NB4 (cell line): ENCODE measurements around the gene DRC3.
"Not testable (repeated sequence)": the region's sequence is repeated elsewhere in the genome, so short reads cannot be mapped to it uniquely, and the experiment has no call there.

Source experiments
- DNase-seq: peaks from one replicate; pipeline ENCODE4 v3.0.0; 2010; ENCODE audit warnings: low read depth
- H3K4me3 ChIP-seq: one replicate; pipeline ENCODE4 v1.5.1; 2011; ENCODE audit warnings: mild to moderate bottlenecking, low read depth, low read length, moderate library complexity
- CTCF ChIP-seq: IDR thresholded peaks from one replicate; pipeline ENCODE4 v1.5.1; 2012; ENCODE audit warnings: low read depth, low read length
- MAX ChIP-seq: IDR thresholded peaks from 2 replicates; pipeline ENCODE4 v1.6.1; 2011; ENCODE audit warnings: low read depth, low read length
- MYC ChIP-seq: IDR thresholded peaks from 2 replicates; pipeline ENCODE4 v1.6.1; 2011; ENCODE audit warnings: low read depth, low read length
- POLR2A ChIP-seq: IDR thresholded peaks from 2 replicates; pipeline ENCODE4 v1.6.1; 2011; ENCODE audit warnings: mild to moderate bottlenecking; ENCODE audit not compliant: insufficient read length; ENCODE audit errors: extremely low read depth

Gene DRC3

GRCh38 chr17:17993366-17993765 lies 20.7 kb downstream of the DRC3 start:
- TF ChIP-seq CTCF (no peak), MAX (no peak), MYC (no peak), POLR2A (no peak)
- no peak overlapping the region for H3K4me3 ChIP-seq

GRCh38 chr17:17993852-17994251 lies 21.2 kb downstream of the DRC3 start:
- DNase-seq = no peak
- TF ChIP-seq CTCF (no peak), POLR2A (no peak), MYC (no peak), MAX (no peak)
- H3K4me3 ChIP-seq = no peak overlapping the region

More at GRCh38 chr17:17993366-17993765, 20.7 kb downstream of the DRC3 start:
- no peak for DNase-seq

DNA sequence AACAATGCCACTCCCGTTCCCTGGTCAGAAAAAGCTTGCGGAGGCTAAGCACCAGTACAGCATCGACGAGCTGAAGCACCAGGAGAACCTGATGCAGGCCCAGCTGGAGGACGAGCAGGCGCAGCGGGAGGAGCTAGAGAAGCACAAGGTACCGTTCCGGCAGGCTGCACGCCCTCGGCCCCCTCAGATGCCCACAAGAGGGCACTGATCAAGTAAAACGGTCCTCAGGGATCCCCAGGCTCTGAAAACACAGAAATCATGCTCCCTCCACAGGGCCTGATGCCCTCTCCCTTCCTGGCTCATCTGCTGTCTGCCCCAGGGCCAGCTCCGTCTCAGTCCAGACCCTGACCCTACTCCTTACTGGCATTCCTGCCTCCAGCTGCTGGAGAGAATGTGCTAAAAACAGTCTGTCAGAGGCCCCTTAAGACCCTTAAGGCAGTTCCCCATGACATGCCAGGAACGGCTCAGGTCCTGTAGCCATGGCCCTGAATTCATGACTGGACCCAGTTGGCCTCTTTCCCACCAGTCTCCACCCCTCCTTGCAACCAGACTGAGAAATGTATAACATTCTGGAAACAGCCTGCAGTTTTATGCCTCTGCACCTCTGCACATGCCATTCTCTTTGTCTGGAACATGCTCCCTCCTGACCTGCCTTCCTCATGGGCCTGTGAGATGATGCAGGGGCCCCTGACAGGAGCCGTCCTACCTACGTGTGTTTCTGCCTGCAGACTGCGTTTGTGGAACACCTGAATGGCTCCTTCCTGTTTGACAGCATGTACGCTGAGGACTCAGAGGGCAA lies 21.8 kb downstream of the DRC3 start:
- TF ChIP-seq CTCF (peak; percentile 51), MYC (no peak)
- peak; percentile 51 for DNase-seq
- H3K4me3 ChIP-seq = no peak overlapping the region

DNA sequence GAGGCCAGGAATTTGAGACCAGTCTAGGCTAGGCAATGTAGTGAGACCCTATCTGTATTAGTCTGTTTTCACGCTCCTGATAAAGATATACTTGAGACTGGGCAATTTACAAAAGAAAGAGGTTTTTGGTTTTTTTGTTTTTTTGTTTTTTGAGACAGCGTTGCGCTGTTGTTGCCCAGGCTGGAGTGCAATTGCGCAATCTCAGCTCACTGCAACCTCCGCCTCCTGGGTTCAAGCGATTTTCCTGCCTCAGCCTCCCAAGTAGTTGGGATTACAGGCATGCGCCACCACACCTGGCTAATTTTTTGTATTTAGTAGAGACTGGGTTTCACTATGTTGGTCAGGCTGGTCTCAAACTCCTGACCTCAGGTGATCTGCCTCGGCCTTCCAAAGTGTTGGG lies 23.2 kb downstream of the DRC3 start:
- not testable (repeated sequence) for DNase-seq, H3K4me3 ChIP-seq

DNA sequence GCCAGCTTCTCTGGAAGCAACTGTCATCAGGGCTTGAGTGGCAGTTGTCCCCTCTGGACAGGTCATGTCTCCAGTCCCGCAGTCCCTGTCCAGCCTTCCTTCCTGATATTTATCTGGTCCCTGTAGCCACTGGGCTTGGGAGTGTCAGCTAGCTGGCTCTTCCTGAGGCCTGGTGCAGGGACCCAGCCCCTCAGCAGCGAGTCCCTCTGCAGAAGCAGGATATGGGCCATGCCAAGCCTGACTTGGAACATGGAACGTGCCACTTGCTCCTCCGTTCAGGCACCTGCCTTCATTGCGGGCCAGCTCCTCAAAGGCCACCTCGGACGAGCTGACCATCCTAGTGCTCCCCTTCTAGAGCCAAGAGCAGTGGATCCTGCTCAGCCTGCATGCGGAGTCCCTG lies 26.3 kb downstream of the DRC3 start:
- no peak for DNase-seq
- no peak overlapping the region for H3K4me3 ChIP-seq
- TF ChIP-seq MYC = no peak
- TF ChIP-seq MAX = no peak
- no peak for TF ChIP-seq CTCF
- TF ChIP-seq POLR2A = no peak

GRCh38 chr17:17999364-18000029 lies 26.8 kb downstream of the DRC3 start:
- DNase-seq = peak; percentile 35
- TF ChIP-seq MYC = no peak
- H3K4me3 ChIP-seq = no peak overlapping the region

DNA sequence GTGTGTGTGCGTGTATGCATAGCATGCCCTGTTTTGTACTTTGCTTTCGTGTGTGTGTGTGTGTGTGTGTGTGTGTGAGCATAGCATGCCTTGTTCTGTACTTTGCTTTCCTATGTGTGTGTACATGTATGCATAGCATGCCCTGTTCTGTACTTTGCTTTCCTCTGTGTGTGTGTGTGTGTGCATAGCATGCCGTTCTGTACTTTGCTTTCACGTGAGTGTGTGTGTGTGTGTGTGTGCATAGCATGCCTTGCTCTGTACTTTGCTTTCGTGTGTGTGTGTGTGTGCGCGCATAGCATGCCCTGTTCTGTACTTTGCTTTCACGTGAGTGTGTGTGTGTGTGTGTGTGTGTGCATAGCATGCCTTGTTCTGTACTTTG lies 27.4 kb downstream of the DRC3 start:
- no peak for DNase-seq
- no peak overlapping the region for H3K4me3 ChIP-seq
- no peak for TF ChIP-seq CTCF
- TF ChIP-seq POLR2A = no peak
- TF ChIP-seq MAX = no peak
- TF ChIP-seq MYC = no peak
